AG09319 (cell line): Measurements from ENCODE around the gene CFAP97D2.

Experiments
- DNase-seq: peaks from one replicate; pipeline ENCODE4 v3.0.0-alpha.2; 2010; ENCODE audit warnings: low read depth; ENCODE audit errors: extremely low read depth
- TF ChIP-seq, protein P1 (sequence below): IDR thresholded peaks from 2 replicates; pipeline ENCODE4 v1.5.1; 2011; ENCODE audit warnings: low read depth, mild to moderate bottlenecking, inconsistent platforms, low read length, moderate library complexity

Gene CFAP97D2

DNA sequence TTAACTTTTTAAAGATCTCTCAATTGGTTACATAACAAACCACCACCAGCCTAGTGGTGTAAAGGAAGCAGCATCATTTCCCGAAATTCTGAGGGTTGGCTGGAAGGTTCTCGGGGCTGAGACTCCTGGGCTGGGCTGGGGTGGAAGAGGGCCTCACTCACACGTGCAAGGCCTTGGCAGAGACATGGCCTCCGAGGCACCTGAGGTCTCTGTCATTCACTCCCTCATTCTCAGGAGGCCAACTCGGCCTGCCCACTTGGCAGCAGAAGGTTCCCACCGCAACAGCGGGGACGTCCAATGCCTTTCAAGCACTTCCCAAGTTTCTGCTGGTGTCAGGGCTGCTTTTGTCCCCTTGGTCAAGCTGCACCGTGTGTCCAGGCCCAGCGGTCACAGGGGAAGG is 28.0 kb upstream of the CFAP97D2 start:
- TF ChIP-seq, protein P1, sequence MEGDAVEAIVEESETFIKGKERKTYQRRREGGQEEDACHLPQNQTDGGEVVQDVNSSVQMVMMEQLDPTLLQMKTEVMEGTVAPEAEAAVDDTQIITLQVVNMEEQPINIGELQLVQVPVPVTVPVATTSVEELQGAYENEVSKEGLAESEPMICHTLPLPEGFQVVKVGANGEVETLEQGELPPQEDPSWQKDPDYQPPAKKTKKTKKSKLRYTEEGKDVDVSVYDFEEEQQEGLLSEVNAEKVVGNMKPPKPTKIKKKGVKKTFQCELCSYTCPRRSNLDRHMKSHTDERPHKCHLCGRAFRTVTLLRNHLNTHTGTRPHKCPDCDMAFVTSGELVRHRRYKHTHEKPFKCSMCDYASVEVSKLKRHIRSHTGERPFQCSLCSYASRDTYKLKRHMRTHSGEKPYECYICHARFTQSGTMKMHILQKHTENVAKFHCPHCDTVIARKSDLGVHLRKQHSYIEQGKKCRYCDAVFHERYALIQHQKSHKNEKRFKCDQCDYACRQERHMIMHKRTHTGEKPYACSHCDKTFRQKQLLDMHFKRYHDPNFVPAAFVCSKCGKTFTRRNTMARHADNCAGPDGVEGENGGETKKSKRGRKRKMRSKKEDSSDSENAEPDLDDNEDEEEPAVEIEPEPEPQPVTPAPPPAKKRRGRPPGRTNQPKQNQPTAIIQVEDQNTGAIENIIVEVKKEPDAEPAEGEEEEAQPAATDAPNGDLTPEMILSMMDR, result no peak
- no peak for DNase-seq

DNA sequence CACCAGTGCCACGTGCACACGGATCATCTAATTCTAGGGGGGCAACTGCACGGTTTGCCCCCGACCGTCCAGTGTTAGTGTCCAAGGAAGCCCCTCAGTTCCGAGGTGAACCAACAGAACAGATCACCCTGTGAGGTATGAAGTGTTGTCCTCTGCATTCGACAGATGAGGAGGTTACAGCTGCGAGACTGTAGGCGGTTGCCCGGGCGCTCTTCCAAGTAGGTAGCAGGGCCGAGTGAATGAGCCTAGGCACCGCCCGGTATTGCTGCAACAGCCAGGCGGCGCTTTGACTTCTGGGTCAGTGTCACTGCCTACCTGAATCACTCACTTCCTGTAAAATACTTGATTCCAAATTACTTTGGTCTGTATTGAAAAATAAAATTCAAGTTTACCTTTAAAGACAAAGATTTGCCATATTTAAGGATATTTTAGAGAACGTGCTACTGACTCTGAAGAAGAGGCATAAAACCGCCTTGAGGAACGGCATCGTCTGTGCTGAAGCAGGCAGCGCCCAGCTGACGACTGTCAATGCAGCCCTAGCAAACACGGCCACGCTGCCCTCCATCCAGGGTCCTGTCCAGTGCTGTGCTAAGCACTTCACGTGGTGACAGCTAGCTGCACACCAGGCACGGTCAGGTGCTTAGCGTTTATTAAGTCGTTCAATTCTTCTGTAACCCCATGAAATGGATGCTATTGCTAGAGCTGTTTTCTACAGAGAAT is 27.3 kb upstream of the CFAP97D2 start:
- TF ChIP-seq, protein P1, result no peak

DNA sequence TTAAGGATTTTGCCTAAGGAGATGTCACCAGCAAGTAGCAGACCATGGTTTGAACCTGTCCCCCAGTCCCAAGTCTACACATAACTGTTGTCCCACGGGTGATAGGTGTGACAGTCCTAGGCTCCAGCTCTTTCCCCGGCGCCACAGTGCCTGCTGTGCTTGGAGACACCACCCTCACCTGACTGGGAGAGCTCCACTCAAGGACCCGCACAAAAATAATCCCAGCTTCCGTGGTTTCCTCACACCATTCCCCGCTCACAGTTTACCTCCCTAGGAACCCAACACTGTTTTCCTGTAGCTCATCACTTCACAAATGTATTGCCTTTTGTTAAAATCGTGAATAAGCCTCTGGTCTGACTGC is 26.8 kb upstream of the CFAP97D2 start:
- DNase-seq, result no peak
- TF ChIP-seq, protein P1, result no peak

More for the DNA sequence above, 27.3 kb upstream of the CFAP97D2 start:
- DNase-seq, result no peak

DNA sequence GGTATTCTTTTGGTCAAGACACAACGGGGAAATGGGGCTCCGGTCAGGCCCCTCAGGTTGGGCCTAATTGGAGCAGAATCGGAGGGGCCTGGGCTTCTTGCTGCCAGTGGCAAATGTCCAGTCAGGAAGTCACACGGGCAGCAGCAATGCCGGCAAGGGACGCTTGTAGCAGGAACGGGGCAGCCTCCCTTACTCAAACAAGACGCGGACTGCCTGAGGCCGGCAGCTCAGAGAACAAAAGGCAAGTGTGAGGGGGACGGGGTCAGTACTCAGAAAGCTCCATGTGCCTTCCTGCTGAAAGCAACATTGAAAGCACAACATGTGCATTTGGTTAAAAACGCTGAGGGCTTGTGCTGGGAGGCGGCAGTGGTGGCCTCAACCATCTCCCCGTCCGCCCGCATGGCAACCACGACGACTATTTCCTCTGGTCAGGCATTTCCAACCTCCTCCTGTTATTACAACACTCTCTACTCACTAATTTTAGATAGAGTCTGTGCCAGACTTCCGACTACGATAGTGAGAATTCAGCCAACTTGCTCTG is 26.2 kb upstream of the CFAP97D2 start:
- peak; percentile 36 for DNase-seq
- TF ChIP-seq, protein P1, result no peak

DNA sequence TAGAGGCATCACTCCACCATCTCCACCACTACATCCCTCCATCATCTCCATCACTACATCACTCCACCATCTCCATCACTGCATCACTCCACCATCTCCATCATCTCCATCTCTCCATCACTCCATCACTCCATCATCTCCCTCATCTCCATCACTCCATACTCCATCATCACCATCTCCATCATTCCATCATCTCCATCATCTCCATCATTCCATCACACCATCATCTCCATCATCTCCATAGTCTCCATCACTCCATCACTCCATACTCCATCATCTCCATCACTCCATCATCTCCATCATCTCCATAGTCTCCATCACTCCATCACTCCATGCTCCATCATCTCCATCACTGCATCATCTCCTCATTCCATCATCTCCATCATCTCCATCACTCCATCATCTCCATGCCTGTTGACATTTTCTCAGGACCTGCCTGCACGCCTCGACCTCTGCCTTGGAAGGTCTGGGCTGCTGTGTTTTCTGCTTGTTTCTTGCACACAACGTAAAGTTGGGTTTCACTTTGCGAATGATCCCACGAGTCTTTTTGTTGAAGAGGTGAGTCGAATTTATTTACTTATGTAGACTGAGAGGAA is 25.5 kb upstream of the CFAP97D2 start:
- TF ChIP-seq, protein P1, result no peak
- no peak for DNase-seq

DNA sequence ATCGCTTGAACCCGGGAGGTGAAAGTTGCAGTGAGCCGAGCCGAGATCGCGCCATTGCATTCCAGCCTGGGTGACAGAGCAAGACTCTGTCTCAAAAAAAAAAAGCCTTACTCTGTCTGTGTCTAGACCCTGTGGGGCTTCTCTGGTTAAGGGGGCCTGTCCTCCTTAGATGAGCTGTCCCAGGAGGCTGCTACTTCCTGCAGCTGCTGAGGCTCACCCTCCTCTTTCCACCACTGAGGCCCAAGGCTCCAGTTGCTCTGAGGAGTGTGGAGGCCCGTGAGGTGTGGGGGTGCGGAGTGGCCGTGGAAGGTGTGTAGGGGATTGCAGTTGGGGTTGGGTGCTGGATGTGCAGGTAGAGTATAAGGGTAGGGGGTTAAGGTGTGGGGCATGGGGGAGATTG is 24.6 kb upstream of the CFAP97D2 start:
- no peak for DNase-seq
- TF ChIP-seq, protein P1, result no peak

DNA sequence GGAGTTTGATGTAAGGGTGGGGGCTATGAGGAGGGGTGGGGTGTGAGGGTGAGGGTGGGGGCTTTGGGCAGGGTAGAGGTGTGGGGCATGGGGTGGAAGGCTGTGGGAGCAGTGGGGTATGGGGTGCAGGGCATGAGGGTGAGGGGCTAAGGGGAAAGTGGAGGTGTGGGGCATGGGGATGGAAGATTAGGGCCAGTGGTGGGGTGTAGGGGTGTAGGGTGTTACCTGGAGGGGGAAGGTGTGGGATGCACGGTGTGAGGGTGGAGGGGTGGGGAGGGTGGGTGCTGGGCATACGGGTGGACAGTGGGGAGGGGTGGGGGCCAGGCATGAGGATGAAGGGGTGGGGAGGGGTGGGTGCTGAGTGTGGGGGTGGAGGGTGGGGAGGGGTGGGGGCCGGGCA is 23.7 kb upstream of the CFAP97D2 start:
- TF ChIP-seq, protein P1, result no peak
- DNase-seq, result no peak
